Gastroesophageal sphincter (tissue), 3 donors: ENCODE results near the gene GPR132.

Source experiments
- POLR2A ChIP-seq, 2 donors: fragments of 450-650 bp; IDR thresholded peaks; one replicate each; pipeline ENCODE4 v1.6.1; 2017; ENCODE audit warnings: antibody characterized with exemption in 2 of 2, mild to moderate bottlenecking in 2 of 2, moderate library complexity in 1 of 2
- POLR2AphosphoS5 ChIP-seq: sonication (generic); formaldehyde crosslinking; IDR thresholded peaks from one replicate; pipeline ENCODE4 v1.6.1; 2017; ENCODE audit warnings: antibody characterized with exemption
- TF ChIP-seq, protein P1 (sequence below), 4 experiments: fragments of 200-600 bp in 2 of 4; fragments of 450-650 bp in 2 of 4; sonication (generic) in 1 of 4; IDR thresholded peaks; one replicate each; pipeline ENCODE4 v1.5.1; 2017 to 2019; ENCODE audit warnings: antibody characterized with exemption in 4 of 4, mild to moderate bottlenecking in 2 of 4, moderate library complexity in 2 of 4

DNA sequence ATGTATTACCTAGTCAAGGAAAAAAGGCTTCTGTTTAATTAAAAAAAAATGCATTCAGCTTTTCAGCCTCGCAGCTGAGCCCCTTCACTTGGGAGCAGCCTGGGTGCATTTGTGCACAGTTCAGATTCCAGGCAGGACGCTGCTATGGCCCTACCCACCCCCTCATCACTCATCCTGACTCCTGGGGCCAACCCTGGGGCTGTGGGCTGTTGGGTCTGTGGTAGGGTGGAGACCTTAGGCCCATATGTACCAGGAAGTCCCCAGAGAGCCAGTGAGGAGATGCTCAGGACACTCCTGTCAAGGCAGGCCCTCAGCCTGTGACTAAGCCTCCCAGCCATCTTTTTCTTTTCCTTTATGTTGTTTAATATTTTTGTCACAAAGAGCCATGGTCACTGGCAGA, 35.0 kb downstream of the GPR132 start:
- TF ChIP-seq, protein P1, sequence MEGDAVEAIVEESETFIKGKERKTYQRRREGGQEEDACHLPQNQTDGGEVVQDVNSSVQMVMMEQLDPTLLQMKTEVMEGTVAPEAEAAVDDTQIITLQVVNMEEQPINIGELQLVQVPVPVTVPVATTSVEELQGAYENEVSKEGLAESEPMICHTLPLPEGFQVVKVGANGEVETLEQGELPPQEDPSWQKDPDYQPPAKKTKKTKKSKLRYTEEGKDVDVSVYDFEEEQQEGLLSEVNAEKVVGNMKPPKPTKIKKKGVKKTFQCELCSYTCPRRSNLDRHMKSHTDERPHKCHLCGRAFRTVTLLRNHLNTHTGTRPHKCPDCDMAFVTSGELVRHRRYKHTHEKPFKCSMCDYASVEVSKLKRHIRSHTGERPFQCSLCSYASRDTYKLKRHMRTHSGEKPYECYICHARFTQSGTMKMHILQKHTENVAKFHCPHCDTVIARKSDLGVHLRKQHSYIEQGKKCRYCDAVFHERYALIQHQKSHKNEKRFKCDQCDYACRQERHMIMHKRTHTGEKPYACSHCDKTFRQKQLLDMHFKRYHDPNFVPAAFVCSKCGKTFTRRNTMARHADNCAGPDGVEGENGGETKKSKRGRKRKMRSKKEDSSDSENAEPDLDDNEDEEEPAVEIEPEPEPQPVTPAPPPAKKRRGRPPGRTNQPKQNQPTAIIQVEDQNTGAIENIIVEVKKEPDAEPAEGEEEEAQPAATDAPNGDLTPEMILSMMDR (IDR thresholded peaks at IDR 0.05): no peak
- TF ChIP-seq POLR2A (IDR thresholded peaks at IDR 0.05) (no peak), POLR2AphosphoS5 (no peak)
